HG03064 (cell line): ENCODE measurements around the gene ABLIM1.

ENCODE experiments used
- ATAC-seq: cut with Tn5 transposase; IDR thresholded peaks from one replicate; pipeline ENCODE4 v1.9.1; 2021; ENCODE audit warnings: low read depth; ENCODE audit not compliant: unreplicated experiment

The ABLIM1 gene

DNA sequence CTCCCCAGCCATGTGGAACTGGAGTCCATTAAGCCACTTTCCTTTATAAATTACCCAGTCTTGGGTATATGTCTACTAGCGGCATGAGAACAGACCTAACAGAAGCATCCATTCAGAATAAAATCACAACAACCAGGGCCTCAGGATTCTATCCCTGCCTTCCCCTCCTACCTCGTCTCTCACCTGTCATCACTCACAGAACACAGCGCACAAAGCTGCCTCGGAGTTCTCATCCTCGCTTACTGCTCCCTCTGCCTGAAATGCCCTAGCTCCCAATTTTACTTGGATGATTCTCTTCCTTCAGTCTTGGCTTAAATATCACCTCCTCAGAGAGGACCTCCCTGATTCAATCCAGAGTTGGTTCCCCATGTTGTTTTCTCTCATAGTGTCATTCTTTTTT is 183.1 kb downstream of the ABLIM1 start:
- ATAC-seq: no peak

DNA sequence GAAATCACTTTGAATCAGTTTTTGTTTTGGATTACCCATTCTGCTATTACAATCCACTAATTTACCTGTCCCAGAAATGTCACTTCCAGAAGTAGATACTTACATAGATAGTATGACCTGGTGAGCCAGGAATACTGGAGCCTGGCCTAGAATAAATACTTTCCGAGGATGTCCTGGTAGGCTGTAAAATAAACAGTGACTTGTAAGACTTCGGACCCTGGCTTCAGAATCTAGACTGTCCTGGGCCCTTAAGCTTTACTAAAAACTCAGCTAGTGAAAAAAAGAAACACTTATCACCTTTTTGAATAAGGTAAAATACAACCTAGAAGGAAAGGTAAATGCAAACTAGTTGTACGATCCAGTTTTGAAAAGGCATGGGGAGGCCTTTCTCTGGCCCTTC is 184.3 kb downstream of the ABLIM1 start:
- no peak for ATAC-seq

DNA sequence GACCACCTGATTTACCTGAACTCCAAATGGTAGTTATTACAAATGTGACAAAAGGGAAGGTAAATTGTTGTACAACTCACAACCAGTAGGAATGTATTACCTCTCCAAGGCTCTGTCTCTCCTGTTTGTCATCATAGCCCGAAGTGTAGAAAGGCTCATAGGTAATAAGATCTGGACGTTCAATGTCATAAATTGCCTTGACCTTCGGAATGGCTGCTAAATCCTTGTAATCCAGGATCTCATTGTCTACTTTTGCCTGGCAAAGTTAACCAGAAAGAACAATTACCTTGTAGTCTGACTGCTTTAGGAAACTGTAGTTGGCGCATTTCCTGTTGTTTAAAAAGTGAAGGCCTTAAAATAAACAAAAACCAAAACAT is 185.2 kb downstream of the ABLIM1 start:
- ATAC-seq: no peak

DNA sequence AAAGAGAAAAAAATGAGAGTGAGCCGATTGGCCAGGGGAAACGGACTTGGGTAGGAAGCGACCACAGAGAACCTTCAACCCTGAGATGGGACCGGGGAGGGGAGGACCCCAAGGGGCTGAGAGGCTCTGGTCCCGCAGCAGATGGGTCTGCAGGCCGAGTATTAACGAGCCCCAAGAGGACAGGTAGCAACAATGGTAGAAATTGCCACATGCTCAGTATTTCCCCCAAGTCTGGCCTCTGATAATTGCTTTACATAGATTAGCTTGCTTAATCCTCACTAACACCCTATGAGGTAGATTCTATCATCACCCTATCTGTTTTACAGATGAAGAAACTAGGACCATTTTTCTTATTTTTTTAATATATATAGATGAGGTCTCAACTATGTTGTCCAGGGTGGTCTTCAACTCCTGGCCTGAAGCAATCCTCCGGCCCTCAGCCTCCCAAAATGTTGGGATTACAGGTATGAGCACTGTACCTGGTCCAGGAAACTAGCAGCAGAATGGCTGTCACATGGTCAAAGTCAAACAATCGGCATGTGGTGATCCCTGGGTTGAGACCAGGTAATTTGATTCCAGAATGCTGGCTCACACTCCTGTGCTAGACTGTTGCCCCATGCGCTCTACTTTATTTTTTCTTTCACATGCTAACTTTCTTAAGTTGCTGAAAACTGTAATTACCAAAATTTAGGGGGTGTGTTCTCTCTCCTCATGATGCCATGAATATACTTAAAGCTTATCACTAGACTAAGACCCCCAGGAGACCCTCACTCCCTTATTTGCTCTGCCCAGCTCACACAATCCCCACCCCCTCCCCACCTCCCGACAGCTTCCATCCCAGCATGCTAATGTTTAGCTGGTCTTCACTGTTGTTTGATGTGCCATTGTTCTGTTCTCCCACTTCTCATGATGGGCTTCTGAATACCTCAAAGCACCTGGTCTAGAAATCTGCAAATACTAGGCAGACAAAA is 185.9 kb downstream of the ABLIM1 start:
- ATAC-seq: no peak

DNA sequence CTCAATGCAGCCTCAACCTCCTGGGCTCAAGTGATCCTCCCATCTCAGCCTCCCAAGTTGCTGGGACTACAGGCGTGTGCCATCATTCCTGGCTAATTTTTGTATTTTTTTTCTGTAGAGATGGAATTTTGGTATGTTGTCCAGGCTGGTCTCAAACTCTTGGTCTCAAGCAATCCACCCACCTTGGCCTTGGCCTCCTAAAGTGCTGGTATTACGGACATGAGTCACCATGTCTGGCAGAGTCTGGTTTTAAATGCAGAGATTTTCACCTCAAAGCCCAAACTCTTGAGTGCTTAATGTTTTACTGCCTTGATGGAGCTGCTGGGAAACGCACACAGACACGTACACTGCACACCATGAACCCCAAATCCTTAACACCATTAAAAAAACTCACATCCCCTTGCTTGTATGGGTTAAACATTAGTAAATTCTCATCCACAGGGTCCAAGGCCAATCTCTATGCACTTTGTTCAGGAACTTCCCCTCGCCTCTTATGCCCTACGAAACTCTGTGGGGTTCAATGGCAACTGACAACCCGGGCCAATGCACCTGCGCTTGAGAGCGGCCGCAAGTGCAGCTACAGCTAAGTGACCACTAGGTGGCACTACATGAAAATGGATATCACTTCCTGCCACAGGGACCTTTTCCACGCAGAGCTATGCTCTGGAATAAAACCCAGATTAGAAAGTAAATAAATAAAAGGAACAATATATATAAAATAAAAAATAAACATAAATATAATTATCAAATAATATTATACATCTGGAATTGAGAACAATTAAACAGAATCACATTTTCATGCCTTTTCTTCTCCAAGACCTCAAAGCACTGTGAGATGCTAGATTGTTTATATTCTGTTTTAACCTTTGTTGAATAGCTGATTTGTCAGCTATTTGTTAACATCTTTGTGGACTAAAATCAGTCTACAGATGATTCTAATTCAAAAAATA is 186.8 kb downstream of the ABLIM1 start:
- ATAC-seq: peak; percentile 91

DNA sequence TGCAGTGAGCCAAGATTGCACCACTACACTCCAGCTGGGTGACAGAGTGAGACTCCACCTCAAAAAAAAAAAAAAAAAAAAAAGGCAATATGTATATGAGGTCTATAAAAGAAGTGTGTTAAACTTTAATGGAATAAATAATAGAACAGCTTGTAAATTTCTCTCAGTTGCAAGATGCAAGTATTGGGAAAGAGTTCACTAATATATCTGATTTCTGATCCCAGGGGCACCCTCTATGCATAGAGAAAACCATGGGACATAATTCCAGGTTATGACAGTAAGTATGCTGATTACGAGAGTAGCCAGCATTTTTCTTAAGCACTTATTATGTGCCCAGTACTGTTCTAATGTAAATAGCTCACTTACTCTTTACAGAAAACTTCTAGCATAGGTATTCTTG is 187.7 kb downstream of the ABLIM1 start:
- no peak for ATAC-seq

DNA sequence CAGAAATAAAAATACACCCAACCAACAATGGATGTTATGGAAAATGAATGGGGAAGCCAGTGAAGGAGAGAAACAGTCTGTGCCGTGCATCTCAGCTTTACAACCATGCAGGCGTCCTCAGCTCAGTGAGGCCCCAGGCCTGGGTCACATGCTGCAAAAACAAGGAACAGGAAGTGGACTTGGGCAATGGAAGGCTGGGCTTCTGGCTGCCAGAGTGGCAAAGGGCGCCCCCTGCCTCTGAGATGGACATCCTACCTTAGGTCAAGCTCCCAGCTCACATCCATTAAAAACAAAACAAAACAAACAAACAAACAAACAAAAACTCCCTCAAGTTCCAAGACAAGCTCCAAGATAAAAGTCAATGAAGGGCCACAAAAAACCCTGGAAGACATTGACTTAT is 199.1 kb downstream of the ABLIM1 start:
- no peak for ATAC-seq

DNA sequence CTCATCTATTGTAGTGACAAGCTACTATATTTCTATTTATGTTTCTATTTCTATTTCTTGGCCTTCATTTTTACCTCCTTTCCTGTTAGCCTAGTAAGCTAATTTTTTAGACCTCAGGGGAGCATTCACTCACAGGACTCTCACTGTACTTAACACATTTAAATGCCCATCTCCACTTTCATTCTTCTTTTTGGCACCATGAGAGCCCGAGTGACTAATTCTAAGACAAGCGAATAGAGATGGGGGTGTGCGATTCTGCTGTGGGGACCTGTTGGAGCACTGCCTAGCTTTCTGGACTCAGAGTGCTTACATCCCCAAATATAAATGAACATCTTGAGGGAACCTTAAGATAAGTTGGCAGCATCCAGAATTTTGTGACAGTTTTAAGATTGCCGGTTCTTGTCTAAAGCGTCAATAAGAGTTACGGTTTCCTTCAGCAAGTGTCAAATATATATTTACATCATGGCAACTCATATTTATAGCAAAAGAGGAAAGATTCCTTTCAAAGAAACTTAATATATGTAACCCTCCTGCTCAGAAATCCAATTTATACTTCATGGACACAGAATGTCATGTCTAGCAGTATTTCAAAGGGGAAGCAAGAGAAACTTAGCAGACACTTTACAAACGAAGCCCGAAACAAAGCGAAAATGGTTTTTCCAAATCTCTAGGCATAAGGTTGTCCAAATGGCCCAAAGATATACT is 199.7 kb downstream of the ABLIM1 start:
- no peak for ATAC-seq

DNA sequence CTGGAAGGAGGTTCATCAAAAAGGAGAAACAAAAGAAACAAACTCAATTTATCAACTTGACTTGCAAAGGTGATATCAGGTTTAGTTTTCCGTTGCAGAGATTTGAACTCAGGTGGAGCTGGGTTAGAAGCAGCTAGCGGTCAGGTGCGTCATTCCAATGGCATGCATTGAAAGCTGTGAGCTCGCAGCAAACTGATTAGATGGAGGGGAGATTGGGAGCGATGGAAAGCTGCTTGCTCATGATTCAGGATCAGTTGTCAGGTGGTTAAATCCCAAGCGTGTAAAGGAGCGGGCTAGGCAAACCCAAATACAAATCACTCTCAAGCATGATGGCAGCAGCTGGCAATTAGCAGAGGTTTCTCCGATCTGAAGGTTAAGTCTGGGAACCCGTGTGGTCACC is 204.5 kb downstream of the ABLIM1 start:
- ATAC-seq: no peak

DNA sequence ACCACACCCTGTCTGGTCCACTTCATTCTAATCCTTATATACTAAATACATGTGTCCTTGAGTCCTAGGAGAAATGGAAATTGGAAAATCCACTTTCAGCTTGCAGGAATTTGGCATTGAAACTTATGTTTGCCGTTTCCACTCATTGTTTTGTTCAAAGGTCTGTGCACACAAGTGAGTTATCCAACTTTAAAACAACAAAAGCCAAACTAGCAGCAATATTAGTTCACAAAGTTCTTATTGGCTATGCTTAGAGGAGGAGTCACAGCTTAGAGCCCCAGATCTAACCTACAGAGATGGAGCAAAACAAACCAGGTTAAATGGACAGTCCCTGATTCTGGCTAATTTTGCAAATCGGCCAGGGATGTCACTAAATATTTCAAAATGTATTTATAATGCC is 209.2 kb downstream of the ABLIM1 start:
- no peak for ATAC-seq

DNA sequence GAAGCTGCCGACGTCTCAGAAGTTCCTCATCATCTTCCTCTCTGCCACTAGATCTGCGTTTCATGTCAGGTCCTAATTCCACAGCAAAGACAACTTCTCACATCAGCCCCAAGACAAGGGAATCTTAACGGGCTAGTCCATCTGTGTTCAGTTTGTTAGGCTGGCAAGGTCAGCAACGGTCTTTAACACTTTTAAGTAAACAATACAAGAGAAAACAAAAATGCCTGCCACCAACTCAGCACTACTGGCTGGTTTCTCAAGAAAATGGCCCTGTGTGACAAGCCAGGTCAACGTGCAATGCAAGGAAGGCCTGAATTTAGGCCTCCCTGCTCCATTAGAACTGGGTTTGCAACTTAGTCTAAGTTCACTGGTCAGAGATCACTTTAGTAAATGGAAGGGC is 212.7 kb downstream of the ABLIM1 start:
- ATAC-seq: no peak

DNA sequence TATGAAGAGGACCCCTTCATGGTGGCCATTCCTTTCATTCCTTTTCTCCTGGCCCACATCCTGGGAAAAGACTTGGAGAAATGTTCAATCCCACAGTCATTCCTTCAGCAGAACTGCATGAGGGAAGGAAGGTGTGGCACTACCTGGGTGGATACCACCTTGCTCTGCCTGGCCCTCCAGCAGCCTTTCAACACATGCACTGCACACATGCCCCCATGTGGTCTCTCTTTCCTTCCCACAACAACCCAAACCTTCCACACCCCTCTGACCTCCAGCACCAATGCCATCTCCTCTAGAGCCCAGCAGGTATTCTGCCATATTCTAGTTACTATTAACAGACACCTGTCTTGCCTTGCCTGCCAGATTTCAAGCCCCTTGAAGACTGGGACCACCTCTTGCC is 213.3 kb downstream of the ABLIM1 start:
- no peak for ATAC-seq

DNA sequence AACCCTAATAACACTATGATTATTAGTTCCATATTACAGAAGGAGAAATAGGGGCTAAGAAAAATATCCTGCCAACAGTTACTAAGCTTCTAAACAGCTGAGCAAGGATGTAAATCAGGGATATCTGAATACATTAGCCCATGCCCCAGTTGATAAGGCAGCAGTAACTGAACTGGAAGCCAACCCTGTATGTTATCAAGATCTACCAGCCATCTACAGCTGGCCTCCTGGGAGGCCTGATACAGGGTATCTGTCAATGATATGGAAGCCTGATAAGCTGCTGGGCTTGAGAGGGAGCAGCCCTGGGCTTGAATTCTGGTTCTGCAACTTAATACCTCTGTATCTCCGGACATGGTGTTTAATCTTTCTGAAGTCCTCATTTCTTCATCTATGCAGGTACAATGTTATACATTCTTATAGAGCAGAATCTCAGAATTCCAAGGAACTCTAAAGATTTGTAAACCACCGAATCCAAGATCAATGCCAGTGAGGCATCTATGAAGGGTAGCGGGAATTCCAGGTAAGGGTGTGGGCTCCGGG is 215.9 kb downstream of the ABLIM1 start:
- ATAC-seq: no peak

DNA sequence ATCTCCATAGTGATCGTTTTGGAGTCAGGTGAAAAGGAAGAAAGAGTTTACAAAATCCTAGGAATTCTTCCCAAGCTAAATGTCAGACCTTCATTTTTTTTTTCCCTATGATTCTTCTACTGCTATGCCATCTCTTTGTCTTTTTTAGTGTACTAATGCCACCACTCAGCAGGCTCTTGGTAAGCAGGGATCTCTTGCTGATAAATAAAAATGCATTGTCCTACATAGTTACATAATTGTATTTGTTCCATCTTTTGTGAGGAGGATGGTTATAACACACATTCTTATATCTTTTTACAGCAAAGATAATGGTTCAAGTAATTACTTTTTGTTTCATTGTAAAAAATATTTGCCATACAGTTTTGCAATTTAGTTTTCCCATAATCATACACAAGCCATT is 217.0 kb downstream of the ABLIM1 start:
- ATAC-seq: no peak

DNA sequence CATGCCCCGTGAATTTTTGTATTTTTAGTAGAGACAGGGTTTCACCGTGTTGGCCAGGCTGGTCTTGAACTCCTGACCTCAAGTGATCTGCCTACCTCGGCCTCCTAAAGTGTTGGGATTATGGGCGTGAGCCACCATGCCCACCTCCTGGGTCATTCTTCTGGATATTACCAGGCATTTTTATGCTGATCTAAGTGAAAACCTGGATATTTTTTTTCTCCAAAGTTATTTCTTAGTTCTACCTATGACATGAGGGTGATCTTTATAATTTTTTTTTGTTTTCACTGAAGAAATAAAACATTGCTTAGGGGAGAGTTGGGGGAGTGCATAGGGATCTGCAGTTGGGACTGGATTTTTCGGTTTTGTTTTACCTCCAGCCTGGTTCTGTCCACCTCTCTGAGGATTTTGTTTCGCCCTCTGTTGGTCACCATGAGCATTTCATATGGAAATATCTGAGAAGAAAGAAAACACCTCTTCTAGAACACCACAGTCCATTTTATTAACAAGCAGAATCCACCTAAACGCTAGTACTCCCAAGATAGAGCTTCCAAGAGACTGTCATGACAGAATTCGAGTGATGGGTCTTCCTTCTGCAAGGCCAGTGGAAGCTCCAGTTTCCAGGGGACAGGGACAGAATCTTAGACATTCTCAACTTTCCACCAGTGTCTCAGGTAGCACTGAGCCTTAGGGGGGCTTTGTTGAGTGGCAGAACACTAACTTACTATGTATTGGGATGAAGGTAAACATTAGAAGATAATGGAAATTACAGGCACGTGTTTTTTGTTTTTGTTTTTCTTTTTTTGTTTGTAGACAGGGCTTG is 220.4 kb downstream of the ABLIM1 start:
- no peak for ATAC-seq

DNA sequence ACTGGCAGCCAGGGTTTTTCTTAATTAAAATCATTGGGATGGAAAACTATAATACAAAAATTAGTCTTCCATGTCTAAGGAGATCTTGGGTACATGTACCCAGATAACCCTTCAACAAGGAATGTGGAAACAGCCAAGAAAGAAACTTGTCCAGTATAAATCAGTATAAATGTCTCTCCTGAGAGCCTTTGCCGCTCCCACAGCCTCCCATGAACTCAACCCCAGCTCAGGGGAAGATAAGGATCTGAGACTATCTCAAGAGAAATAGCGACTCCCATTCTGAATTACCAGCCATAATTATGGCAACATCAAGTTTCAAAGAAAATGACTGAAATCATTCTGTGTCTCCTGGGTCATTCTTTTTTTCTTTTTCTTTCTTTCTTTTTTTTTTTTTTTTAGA is 221.1 kb downstream of the ABLIM1 start:
- no peak for ATAC-seq

DNA sequence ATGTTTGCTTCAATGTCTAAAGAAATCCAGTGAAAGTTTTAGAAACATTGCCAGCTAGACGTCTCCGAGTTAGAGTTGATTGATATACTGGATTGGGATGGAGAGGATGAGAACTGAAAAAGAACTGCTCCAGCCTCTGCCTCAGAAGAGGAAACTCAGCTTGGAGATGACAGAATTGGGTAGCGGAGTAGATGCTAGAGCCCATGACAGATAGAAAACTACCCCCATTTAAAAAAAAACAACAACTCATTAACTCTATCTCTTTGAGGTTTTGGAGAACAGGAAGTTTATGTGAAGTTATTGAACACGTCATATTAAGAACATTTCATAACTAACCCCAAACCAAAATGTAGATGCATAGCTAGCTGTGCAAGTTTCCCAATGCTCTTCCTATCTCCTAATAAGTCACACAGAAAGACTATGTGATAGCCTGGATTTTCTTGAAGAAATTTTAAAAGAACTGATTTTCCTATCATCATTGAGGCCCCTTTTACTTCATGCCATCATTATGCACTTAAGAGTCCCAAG is 225.4 kb downstream of the ABLIM1 start:
- ATAC-seq: no peak

DNA sequence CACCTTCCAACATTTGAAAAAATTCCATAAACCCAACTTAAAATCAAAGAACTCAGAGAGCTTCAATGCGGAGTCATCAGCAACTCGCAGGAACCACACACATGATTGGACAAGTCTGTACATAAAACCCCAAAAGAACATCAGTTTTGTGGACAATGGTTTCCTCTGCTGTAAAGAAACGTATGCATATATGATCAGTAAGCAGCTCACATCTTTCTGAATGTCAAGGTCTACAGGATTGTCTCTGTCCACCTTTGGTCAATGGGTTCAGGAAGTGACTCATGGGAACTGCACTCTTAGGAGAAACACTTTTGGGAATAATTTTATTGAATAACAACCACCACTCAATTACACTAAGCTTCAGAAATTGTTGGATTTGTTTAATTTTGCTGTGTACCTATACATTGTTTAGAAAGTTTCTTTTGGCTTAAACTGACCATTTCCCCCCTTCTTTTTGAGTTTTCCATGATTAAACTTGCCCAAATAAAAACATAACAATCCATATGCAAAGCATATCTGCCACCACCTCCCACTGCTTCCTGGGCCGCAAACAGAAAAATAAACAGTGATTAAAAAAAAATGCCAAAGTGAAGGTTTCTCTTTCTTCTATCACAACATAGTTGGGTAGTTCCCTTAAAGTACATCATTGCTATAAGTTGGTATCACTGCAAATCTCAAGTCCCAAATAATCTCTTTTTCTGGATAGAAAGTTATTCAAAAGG is 226.5 kb downstream of the ABLIM1 start:
- ATAC-seq: no peak
